Globus pallidus (tissue), 1 donor: ENCODE results near the gene PODNL1.
"Not testable (repeated sequence)": the region's sequence is repeated elsewhere in the genome, so short reads cannot be mapped to it uniquely, and the experiment has no call there.

Experiments used
- DNase-seq: peaks from one replicate; pipeline ENCODE4 v3.0.0-alpha.2; 2015; ENCODE audit warnings: low spot score

PODNL1 gene

DNA sequence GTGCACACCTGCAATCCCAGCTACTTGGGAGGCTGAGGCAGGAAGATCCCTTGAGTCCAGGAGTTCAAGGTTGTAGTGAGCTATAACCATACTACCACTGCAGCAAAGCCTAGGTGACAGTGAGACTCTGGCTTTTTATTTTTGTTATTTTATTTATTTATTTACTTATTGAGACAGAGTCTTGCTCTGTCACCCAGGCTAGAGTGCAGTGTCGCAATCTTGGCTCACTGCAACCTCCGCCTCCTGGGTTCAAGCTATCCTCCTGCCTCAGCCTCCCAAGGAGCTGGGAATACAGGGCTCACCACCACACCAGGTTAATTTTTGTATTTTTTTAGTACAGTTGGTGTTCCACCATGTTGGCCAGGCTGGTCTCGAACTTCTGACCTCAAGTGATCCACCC is 35.3 kb upstream of the PODNL1 start:
- not testable (repeated sequence) for DNase-seq

DNA sequence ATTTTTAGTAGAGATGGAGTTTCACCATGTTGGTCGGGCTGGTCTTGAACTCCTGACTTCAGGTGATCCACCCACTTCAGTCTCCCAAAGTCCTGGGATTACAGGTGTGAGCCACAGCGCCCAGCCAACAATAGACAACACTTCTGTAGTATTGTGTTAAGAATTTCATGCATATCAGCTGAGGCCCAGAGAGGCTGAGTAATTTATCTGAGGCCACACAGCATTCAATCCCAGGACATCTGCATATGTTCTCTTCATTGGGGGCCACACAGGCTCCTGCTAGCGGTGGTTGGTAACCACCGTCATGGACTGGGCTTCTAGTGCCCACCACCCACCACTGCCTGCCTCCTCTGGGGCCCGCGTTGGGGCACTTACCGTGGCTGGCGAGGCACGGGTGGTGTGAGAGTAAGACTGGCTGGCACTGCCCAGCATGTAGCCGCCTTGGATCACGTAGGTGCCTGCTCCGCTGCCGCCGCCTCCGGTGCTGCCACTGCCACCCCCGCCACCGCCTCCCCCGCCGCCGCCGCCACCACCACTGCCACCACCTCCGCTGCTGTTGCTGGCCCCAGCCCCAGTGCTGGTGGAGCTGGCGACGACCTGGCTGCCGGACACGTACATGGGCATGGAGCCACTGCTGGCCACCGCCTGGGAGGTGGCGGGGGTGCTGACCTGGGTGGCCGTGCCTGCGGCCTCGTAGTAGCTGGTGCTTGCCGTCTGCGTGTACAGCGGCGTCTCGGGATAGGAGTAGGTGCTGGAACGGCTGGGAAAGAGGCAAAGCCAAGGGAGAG is 34.3 kb upstream of the PODNL1 start:
- no peak for DNase-seq

DNA sequence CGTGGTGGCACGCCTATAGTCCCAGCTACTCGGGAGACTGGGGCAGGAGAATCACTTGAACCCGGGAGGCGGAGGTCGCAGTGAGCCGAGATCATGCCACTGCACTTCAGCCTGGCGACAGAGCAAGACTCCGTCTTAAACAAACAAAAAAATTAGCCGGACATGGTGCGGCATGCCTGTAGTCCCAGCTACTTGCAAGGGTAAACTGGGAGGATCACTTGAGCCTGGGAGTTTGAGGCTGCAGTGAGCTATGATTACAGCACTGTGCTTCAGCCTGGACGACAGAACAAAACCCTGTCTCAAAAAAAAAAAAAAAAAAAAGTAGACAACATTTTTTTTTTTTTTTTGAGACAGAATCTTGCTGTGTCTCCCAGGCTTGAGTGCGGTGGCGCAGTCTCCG is 33.7 kb upstream of the PODNL1 start:
- DNase-seq, result not testable (repeated sequence)

DNA sequence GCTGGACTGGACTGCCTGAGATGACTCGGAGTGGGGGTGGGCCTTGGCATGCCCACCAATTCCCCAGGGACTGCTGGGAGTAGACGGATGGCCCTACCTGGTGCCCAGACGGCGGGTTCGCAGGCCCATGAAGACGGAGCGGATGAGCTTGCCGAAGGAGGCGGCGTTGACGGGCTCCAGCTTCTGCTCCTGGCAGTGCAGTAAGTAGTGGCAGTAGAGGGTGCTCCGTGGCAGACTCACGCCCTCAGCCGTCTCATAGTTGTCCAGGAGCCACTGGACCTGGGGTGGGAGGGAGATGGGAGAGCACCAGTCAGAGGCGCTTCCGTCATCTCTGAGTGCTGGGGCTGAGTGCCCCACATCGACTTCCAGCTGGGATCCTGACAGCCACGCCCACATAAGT is 31.7 kb upstream of the PODNL1 start:
- DNase-seq, result no peak

DNA sequence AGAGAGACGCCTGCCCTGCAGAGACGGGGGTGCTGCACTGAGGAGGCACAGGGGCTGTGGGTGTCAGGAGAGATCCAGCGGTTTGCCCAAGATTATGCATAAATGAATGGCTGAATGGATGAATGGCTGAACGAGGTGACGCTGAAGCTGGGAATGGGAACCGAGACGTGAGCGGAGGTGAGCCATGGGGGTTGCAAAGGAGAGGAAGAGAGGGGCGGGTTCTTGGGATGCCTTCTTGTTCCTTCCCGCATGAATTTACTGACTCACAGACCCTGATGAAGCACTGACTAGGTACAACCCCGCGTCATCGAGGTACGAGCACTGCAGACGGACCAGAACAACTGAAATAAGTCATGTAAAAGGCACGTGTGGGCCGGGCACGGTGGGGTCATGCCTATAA is 30.8 kb upstream of the PODNL1 start:
- no peak for DNase-seq

DNA sequence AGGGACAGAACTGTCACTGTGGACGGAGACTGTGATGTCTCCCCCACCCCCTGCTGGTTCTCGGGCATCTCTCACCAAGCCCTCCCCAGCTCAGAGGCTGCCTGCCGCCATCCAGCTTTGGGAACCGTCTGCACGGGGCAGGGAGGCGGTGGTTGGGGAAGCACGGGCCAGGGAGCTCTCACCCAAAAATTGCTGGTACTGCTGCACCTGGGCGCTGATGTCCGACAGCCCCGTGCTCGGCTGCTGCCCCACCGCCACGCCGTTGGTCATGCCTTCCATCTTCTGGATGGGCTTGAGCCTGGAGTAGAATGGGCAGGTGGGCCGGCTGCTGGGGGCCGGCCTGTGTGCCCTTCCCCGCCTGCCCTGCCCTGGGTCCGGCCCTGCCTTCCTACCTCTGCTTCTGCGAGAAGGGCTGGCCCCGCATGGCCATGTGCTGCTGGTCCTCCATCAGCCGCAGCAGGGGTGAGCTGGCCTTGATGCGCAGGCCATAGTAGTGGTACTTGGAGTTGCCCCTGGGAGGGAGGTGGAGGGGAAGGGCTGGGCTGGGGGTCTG is 30.2 kb upstream of the PODNL1 start:
- DNase-seq, result no peak

DNA sequence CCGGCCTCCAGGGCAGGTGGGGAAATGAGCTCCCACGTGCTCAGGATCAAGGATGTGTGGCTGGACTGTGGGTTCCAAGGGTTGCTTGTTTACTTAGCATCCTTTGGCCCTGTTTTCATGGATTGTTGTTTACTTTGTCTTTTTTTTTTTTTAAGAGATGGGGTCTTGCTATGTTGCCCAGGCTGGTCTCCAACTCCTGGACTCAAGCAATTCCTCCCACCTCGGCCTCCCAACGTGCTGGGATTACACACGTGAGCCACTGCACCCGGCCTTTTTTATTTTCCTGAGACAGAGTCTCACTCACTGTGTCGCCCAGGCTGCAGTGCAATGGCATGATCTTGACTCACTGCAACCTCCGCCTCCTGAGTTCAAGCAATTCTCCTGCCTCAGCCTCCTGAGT is 29.0 kb upstream of the PODNL1 start:
- not testable (repeated sequence) for DNase-seq

DNA sequence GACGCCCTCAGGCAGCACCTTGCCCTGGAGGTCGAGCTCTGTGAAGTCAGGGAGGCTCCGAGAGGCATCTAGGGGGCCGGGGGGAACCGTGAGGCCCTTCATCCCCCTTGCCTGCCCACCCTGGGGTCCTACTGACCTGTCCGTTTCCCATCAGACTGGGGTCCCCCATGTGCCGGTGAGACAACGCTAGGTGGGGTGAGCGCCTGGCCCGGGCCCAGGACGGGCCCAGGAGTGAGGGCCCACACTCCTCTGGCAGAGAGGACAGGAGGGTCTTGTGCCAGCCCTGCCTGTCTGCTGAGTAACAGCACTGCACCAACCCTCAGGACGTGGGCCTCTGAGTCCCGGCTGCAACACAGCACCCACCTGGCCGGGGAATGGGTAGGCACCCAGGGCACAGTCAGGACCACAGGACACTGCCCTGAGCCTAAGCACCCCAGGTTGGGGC is 28.5 kb upstream of the PODNL1 start:
- no peak for DNase-seq

DNA sequence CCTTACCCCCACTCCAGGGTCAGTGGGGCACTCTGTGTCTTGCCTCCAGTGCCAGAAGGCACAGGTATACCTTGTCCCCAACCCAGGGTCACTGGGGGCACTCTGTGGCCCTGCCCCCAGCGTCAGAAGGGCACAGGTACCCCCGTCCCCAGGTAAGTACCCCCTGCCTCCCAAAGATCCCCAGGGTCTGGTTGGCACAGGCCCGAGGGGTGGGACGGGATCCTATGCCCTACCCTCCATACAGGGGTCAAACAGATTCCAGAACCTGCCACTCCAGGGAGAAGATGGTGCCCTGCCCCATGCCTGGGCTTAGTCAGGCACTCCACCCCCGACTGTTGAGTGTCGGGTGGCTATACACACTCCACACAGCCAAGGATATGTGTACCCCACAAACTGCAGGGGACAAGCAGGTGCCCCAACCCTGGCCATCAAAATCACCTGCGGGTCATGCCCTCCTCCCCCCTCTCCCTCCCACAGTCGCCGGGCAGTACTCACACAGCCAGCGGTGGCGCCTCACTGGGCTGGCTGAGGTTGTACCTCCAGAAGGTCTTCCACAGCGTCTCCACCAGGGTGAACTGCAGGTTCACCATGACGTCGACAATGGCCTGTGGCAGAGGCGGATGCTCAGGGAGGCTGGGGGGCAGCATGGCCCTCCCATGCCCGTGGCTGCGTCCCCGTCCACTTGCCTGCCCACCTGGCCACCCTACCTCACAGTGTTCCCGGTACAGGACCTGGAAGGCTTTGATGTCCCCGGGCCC is 27.9 kb upstream of the PODNL1 start:
- DNase-seq, result no peak

DNA sequence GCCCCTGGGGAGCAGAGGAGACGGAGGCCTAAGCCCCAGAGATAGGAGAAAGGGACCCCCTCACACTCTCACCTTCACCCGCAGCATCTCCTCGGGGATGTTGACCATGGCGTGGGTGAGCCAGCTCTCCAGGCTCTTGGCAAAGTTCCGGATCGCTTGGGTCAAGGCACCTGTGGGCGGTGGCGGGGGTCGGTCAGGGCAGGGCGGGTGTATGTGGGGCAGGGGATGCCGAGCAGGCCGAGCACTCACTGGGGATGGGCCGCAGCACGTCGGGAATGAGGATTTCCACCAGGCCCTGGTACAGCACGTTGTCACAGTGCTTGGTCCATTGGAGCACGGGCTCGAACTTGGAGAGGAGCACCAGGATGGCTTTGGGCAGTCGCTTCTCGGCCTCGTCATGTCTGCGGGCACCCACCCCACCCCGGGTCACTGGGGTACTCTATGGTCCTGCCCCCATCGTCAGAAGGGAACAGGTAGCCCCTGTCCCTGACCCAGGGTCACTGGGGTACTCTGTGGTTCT is 27.2 kb upstream of the PODNL1 start:
- no peak for DNase-seq

DNA sequence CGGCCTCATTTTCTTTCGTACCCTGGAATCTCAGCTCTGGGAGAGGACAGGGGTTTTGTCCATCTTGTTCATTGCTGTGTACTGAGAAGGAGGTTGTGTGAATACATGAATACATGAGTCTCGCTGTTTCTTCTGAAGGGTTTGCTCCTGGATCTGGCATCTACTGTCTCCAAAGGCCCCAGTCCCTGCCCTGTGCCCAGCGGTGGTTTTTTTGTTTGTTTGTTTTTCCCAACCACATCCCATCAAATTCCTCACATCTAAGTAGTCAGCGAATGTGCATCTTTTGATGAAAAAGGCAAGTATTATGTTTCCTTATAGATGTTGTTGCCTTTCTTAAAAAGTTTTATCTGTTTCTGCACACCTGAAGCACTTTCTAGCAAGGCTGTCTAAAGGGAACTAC is 26.6 kb upstream of the PODNL1 start:
- no peak for DNase-seq

DNA sequence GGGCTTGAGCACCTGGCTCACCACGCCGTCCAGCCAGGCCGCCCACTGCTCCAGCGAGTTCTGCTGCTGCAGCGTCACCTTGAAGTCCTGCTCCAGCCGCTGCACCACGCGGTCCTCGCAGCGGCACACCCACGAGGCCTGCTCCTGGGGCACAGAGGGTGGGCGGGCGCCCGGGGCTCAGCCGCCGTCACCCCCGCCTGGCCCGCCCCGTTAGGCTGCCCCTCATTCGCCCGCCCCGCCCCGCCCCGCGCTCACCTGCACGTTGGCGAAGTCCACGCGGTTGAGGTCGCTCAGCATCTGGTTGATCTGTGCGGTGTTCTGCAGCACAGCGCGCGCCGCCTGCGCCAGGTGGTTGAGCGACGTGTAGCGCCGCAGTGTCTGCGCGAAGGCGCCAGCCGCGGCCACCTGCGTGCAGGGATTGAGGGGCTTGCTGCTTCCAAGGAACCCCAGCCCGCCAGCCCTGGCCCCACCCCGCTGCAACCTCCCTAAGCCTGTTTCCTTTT is 25.4 kb upstream of the PODNL1 start:
- DNase-seq, result no peak

DNA sequence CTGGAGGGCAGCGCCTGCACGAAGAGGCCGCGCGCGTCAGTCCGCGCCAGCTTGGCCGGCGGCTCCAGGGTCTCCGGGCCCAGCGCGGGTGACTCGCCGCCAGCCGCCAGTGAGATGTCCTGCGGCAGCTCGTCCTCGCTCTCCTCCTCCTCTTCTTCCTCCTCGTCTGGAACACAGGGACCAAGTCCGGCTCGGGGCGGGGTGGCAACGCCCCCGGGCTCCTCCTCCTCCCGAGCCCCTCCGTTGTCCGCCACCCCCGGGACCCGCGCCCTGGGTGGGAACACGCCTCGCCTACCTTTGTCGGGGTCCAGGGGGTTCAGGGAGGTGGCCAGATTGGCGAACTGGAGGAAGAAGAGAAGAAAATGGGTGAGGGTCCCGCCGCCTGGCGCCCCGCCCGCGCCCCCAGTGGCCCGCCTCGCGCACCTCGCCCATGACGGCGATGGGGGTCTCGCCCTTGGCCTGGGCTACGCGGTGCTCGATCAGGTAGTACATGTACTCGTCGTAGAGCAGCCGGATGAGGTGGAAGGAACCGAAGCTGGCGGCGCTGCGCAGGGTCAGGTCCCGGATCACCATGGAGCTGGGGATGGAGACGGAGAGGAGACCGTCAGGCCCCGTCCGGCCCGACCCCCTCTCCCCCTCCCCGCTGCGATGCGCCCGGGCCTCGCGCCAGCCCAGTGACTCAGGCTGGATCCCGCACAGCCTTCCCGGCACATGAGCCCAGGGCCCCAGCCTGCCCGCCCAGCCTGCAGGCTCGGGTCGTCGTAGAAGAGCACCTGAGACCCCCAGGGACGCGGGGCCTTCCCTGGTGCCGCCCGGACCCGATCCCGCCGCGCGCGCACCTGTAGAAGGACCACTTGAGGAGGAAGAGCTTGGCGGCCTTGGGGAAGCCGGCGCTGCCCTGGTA is 24.7 kb upstream of the PODNL1 start:
- no peak for DNase-seq

DNA sequence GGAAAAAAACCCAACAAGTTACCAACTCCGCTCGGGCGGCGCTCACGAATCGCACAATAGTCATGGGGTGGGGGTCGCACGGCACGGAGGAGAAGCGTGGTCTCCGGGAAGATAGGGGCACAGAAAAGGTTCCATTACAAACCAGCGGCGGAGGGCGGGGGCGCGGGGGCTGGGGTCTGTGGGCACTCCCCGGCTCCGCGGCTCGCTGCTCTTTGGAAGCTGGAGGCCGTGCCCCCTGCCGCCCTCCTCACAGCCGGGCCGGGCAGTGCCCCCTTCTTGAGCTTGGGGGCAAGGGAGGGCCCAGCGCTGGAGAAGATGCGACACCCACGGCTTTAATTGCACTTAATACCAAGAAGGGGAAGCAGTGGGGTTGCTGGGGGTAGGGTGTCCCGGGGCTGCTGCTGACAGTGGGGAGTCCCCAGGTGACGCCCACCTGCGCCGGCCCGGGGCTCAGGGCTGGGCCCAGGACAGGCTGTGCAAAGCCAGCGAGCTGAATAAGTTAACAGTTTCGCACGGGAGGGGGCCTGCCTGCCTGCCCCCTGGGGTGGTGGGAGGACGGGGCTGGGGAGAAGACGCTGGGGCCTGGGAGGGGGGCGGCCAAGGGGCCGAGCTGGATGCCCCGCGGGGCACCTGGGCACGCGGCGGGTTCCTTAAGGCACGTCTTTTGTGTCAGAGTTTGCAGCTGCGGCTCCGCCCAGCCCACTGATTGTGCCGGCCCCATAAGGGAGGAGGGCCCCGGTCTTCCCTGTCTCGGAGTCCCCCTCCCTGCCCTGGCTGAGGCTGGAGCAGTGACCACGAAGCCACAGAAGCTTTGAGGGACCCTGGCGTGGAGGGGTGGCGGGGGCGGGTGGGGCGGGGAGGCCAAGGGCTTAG is 23.8 kb upstream of the PODNL1 start:
- DNase-seq, result no peak

DNA sequence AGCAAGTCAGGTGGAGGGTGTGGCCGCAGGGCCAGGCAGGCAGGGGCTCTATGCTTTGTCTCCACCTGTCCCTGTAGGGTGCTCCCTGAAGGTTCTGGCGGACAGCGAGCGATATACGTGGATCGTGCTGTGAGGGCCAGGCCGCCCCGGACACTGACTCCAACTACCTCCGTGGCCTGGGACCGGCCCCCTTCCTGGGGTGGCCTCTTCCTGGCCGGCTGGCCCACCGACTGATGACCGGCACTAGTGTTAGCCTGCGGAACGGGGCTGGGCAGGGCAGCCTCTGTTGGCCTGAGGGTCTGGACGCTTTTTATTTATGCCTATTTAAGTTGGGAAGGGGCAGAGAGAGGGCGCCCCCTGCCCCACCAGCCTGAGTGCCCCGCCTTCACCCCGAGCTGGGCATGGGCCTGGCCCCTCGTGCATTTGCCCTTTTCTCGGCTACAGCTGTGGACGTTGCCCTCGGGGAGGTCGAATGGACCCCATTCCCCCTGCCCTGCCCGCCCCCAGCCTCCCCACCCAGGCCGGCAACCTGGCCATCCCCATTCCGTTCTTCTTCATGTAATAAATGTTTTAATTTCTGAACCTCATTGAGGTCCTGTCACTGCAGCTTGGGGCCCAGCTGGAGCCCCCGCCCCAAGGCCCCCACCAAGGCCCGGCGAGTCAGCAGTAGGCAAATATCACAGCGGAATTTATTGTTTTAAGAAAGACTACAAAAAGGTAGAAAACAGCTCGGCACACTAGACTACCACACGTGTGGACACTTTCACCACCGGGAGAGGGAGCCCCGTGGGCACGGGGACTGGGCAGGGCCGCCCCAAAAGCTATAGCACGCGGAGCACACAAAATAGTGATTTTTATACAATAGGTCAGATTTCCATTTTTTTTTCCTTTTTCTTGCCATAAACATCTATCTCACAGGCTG is 22.9 kb upstream of the PODNL1 start:
- no peak for DNase-seq

DNA sequence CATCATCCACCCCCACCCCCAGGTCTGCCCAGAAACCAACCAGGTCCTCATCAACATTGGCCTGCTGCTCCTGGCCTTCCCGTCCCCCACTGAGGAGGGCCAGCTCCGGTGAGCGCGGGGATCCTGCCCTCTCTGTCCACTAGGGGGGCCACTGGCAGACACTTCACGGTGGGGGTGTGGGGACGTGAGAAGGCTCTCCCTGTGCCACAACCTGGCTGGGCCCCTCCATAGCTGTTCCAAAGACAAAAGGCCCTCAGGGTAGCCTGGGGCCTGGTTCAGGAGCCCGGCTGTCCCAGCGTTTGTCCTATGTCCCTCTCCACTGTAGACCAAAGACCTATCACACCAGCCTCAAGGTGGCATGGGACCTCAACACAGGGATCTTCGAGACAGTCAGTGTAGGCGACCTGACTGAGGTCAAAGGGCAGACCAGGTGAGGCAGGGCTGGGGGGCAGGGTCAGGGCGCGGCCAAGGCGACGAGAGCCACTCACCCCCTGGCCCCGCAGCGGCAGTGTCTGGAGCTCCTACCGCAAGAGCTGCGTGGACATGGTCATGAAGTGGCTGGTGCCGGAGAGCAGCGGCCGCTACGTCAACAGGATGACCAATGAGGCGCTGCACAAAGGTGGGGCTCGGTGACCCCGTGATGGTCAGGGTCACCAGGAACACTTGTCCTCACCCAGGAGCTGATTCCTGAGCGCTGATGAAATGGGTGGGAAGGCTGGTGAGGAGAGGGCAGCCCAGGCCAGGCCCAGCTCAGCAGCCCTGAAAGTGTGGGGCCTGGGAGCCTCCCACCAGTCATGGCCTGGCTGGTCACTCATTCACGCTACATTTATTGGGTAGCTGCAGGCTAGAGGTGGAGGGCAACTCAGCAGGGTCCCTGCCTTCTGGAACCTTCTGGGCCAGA is 22.0 kb upstream of the PODNL1 start:
- no peak for DNase-seq

DNA sequence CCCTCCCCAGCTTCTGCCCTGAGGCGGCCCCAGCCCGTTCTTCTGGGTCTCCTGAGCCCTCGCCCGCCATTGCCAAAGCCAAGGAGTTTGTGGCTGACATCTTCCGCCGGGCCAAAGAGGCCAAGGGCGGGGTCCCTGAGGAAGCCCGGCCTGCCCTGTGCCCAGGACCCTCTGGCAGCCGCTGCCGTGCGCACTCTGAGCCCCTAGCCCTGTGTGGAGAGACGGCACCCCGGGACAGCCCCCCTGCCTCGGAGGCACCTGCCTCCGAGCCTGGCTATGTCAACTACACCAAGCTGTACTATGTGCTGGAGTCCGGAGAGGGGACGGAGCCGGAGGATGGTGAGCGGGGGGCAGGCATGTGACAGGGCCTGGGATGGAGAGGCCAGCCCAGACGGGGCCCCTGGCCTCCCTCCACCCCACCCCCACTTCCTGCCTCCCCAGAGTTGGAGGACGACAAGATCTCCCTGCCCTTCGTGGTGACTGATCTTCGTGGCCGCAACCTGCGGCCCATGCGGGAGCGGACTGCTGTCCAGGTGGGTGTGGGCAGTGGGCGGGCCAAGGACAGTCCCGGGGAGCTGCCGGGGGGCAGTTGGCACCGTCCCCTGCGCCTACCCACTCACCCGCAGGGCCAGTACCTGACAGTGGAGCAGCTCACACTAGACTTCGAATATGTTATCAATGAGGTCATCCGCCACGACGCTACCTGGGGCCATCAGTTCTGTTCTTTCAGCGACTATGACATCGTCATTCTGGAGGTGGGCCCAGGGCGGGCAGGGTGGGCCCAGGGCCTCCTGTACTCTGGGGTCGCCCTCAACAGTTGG is 21.1 kb upstream of the PODNL1 start:
- no peak for DNase-seq

DNA sequence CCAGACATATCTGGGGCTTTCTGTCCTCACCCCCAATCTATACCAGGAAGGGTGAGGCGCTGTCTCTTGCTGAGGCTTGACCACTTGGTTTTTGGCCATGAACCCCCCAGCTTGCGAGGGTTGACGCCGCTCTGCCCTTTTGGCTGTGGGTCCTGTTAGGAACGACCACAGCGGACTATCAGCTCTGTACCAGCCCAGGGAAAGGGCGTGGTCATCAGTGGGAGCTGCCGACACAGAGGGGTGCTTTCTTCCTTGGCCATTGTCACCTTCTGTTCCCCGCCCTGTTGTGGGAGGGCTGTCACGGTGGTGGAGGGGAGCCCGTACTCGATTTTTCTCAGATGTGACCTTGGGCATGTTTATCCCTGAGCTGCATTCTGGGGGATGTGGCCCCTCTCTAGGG is 19.8 kb upstream of the PODNL1 start:
- no peak for DNase-seq
